ENCODE data around the gene MACROD2.

Gene MACROD2

DNA sequence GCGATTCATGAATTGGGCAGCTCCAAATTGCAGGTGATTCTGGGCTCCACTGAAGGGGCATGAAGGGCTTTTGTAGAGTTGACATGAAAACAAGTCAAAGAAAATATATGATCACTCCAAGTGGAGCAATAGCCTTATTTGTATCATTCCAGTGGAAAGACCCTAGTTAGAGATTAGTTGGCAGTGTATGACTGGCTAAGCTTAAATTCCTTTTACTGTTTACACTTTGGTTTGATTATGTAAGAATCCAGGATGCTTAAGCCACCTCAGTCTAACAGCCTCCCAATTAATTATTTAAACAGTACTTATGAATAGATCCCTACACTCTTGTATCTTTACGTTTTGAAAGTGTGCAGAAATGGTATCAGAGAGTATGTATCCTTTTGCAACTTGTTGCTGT, 1865.5 kb downstream of the MACROD2 start:
- no peak for DNase-seq

DNA sequence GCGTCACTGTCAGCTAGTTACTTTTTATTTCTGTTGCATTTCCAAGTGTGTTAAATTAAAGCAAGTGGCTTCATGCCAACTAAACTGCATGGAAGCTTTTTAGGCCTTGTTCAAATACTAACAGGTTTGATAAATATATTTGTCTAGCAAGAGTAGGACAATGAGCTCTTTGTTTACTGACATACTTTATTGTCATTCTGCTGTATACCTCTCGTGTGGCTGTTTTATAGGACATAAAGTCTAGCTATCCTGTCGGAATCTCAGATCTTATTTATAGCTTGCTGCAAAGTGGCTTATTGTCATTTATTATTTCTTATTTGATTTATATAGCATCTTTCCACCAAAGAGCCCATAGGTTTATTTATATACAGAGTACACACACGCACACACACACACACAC, 1866.9 kb downstream of the MACROD2 start:
- no peak for DNase-seq

DNA sequence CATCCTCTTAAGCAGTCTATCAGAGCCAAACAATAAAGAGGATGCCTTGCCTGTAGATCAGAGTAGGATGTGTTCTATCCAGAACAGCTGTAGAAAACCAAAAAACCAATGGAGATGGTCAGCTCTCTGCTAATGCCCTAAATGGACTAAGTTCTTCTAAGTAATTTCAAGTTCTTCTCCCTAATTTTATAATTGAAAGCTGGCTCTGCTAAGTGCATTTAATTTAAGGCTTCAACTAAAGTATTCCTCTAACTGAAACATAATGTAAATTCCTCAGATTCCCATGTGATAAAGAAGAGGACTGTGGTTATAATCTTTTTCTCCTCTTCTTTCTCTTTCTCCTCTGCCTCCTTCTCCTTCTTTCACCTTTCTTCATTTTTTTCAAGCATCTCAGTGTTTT, 1868.4 kb downstream of the MACROD2 start:
- no peak for DNase-seq

DNA sequence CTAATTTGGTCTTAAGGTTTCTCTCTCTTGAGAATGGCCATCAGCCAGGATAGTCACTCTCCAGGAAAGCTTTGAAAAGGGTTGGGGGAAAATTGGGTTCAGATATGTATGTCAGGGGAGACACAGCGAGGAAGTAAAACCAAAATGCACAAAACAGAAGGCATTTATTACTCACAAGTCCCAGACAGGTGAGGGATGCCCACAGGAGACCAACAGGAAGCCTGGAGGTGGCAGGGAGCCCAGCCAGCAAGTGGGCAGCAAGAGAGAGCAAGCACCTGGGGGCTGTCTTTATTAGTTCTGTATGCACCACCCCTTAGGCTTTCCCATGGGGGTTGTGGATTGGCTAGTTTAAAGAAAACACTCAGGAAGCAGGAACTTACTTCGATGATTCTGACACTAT, 1870.2 kb downstream of the MACROD2 start:
- no peak for DNase-seq

DNA sequence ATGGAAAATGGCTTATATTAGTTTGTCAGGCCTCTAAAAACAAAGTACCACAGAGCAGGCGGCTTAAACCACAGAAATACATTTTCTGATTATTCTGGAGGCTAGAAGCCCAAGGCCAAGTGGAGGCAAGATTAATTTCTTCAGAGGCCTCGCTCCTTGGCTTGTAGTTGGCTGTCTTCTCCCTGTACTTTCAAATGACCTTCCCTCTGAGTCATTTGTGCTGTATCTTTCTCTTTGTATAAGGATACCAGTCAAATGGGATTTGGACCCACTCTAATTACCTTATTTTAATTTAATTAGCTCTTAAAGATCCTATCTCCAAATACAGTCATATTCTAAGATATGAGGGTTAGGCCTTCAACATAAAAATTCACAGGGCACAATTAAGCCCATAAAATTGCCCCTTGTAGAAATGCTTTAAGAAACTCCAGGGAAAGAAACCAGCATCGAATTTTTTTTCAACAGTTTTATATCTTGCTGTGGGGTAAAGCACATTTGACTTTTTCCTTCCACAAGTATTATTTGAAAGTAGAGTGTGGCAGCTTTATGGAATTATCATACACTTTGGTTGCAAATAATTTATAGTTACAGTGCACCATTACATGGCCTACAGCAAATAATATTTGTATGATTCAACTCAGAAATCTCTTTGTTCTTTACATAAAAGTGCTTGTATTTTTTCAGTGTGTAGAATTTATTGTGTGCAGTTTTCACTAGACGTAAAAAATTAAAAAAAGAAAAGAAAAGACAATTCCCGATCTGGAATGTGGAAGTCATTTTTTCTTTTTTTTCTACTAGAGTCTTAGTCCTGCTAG, 1871.8 kb downstream of the MACROD2 start:
- DNase-seq: no peak

- DNase-seq: no peak
These were observed 1872.6 kb downstream of the MACROD2 start for GRCh38 chr20:15867899-15868298.

GRCh38 chr20:15875446-15875845, 1880.1 kb downstream of the MACROD2 start:
- DNase-seq: no peak

- DNase-seq: no peak
These were observed 1887.2 kb downstream of the MACROD2 start for GRCh38 chr20:15882553-15882952.

DNA sequence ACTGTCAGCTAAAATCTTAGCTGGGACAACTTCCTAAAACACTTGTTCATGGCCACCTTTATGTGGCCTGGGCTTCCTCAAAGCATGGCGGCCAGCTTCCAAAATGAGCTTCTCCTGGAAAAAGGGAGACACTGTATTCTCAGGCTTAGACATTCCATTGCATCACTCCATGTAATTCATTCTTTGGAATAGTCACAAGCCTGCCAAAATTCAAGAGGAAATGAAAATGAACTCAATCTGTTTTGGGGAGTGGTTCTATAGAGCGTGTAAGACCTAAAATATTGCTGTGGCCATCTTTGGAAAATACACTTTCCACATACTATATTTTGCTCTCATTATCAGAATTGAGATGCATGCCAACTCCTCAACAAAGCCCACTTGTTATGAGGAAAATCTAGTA, 1890.9 kb downstream of the MACROD2 start:
- no peak for DNase-seq

DNA sequence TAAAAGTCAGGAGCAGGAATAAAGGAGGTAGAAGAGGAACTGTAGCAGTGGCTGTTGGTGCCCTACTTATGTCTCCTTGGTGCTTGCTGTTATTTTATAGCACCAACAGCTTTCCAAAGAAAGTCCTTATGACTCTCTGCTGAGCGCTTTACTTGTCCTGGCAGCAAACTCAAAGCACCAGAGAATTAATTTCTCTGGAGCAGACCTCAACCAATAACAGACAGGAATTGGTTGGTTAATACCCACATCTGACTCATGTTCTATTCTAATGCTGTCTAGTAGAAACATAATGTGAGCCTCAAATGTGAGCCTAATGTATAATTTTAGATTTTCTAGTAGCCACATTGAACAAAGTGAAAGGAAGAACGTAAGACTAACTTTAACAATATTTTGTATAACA, 1892.1 kb downstream of the MACROD2 start:
- no peak for DNase-seq

- DNase-seq: no peak
These were observed 1893.7 kb downstream of the MACROD2 start for GRCh38 chr20:15889061-15889460.

- DNase-seq: no peak
These were observed 1894.4 kb downstream of the MACROD2 start for GRCh38 chr20:15889514-15890256.

GRCh38 chr20:15890407-15890982, 1895.2 kb downstream of the MACROD2 start:
- no peak for DNase-seq

DNA sequence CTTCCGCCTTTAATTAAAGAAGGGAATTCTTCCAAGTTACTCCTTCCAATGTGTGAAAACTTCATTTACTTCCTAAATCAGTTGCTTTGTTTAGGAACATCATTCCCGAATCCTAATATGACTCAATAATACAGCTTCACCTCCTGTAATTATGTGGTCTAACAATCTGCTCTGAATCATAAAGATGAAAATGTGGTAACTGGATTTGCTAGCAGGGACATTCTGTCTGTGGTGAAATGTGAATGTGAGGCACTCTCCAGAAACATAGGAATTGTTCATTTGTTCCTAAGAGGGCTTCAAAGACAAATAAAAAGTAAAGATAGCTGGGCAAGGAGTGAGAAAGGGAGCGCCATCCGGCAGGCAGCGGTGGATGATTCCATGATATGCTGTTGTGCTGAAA, 1899.8 kb downstream of the MACROD2 start:
- DNase-seq: no peak

DNA sequence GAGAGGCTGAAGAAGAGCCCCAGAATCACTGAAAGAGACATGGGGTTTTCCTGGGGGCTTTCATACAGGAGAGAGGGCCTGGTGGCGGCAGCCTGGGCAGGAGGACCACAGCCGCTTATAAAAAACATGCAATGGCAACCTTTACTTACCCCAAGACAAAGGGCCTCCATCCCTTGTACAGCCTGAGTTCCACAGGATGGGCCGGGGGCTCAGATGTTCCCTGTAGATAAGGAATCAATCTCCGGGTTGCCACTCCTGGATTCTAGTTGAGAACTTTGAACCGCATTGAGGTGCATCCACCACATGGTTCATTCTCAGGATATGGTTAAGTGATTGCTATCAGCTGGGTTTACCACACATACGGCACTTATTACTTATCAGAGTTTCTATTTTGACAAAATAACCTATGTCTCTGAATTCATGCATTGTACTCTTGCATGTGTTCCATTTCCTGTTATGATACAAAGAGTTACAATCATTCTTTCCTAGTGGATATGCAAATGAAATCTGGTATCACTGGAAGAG, 1900.3 kb downstream of the MACROD2 start:
- no peak for DNase-seq

DNA sequence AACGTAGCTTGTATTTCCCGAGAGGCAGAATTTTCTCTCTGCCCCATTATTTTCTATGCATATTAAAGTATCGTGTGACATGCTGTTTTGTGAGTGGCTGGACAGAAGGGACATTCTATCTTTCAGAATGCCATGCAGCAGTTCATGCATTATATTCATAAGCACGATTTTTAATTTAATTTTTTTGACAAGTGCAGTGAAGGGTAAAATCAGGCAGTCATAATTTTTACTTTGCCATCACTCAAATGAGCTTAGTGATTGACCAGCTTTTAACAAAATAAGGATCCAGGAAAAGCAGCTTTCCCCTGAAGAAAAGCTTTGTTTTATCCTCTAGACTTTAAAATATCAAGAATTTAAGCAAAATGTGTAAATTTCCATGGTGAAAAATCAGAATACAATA, 1904.7 kb downstream of the MACROD2 start:
- DNase-seq: no peak

- no peak for DNase-seq
These were observed 1905.1 kb downstream of the MACROD2 start for GRCh38 chr20:15900443-15900842.

DNA sequence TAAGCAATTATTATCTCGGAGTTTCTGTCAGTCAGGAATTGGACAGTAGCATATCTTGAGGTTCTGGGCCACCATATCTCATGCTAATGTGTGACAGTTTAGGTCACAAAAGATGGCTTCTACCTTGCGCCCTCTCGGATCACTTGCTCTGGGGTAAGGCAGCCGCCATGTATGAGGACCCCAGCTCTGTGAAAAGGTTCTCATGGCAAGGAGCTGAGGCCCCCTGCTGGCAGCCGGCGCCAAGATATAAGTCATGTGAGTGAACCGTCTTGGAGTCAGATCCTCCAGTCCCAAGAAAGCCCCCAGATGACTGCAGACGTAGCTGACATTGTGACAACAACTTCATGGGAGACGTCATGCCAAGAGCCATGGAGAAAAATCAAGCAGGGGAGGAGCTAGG, 1907.2 kb downstream of the MACROD2 start:
- DNase-seq: no peak

GRCh38 chr20:15905661-15906060, 1910.3 kb downstream of the MACROD2 start:
- no peak for DNase-seq

DNA sequence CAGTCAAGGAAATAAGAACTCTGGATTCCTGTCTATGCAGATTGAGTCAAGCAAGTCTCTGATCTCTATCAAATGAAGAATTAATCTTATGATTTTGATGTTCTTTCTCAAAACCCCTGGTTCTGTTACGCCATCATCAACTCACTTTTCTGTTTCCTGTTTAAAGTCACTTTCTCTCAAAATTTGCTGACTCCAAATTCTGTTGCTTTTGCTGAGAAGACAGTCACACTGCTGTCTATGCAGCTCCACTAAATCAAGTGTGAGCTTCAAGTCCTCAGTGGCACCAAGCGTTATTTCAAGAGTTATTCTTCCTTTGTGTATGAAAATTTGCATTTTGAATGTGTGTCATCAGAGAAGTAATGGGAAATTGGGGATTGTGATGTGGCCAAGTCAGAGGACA, 1914.7 kb downstream of the MACROD2 start:
- DNase-seq: no peak

DNA sequence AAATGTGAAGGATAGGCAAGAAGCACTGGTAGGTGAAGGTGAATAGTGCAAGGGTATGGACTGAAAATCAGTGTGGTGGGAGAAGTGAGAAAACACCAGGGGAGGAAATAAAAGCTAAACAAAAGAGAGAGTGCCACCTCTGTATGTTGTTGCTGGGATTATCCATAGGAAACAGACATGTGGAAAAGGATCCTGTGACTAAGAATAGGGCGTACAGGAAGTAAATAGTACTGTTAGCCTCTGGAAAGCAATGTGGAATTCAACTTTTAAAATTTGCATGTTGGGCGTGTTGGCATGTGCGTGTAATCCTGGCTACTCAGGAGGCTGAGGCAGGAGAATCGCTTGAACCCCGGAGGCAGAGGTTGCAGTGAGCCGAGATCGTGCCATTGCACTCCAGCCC, 1916.3 kb downstream of the MACROD2 start:
- DNase-seq: no peak

GRCh38 chr20:15913391-15914025, 1918.2 kb downstream of the MACROD2 start:
- no peak for DNase-seq

GRCh38 chr20:15916623-15917022, 1921.3 kb downstream of the MACROD2 start:
- DNase-seq: no peak

Measured in activated CD4-positive, alpha-beta T cell treated with anti-CD3 and anti-CD28 coated beads for 1 hour (primary cell).